ENCODE data around the gene ERI3. TPM values are rescaled to one million over a fixed set of nuclear protein-coding genes. Genes with fewer than 3 reads are reported as not detected.
A peak's percentile ranks its signal among the peaks of the same experiment; 100 is the strongest.

ERI3 gene
- total RNA-seq, 4 donors from 2014 or later: 27.0 to 35.1 (median 31.8) TPM

DNA sequence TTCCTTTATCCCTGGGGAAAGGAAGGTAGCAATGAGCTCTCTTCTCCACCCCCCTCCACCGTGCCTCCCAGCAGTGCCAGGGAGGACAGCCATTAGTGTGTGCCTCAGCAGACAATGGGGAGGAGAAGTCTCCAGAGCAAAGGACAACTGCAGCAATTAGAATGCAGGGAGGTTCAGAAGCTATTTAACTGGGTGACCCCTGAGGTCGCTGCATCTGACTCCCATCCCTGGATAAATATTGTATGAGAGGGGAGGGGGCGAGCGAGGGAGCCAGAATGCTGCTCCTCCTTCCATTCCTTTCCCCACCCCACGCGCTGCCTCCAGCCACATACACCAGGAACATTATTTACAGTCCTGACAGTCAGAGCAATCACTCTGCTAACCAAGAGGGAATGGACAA lies 59.0 kb downstream of the ERI3 start:
- H3K27ac ChIP-seq: no peak overlapping the region
- TF ChIP-seq POLR2A (IDR thresholded peaks at IDR 0.05): no peak
- TF ChIP-seq, protein P1, sequence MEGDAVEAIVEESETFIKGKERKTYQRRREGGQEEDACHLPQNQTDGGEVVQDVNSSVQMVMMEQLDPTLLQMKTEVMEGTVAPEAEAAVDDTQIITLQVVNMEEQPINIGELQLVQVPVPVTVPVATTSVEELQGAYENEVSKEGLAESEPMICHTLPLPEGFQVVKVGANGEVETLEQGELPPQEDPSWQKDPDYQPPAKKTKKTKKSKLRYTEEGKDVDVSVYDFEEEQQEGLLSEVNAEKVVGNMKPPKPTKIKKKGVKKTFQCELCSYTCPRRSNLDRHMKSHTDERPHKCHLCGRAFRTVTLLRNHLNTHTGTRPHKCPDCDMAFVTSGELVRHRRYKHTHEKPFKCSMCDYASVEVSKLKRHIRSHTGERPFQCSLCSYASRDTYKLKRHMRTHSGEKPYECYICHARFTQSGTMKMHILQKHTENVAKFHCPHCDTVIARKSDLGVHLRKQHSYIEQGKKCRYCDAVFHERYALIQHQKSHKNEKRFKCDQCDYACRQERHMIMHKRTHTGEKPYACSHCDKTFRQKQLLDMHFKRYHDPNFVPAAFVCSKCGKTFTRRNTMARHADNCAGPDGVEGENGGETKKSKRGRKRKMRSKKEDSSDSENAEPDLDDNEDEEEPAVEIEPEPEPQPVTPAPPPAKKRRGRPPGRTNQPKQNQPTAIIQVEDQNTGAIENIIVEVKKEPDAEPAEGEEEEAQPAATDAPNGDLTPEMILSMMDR (IDR thresholded peaks at IDR 0.05): no peak
- H3K36me3 ChIP-seq: peaks cover 5 to 98% (median 15%) of the 10 kb centered on the region in 3 donors
- WGBS, 2 donors: 93 to 95% methylated on average over 4 to 6 of the region's 6 CpGs
- H3K9me3 ChIP-seq: no peaks in the 10 kb centered on the region
- intact Hi-C loops (cut with DNase I): no loop called here
- H3K4me1 ChIP-seq: peaks cover 4 to 11% (median 7%) of the 10 kb centered on the region in 3 donors
- H3K4me3 ChIP-seq: no peak overlapping the region
- DNase-seq: no peak
- no peaks in the 10 kb centered on the region for H3K27me3 ChIP-seq

DNA sequence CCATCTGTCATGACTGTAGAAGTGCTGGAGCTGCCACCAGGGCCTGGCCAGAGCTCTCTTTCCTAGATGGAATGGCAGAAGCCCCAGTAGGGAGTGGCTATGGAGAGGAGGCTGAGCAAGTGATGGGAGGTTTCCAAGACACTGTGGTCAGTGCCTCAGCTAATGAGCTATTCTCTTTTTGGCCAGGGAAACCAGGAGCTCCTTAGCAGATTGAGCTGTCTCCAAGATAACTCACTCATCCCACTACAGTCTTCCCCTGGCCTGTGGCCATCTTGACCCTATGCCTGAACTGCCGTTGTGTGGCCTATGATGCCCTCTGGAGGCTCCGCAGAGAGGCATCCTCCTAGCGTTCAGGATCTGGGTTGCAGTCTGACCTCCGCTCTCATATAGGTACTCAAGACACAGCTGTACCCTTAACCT lies 60.5 kb downstream of the ERI3 start:
- Histone ChIP-seq H3K27ac (peak overlapping the region in 1 of 4 donors; percentile 13), H3K9me3 (no peaks in the 10 kb centered on the region), H3K36me3 (peaks cover 5 to 98% (median 15%) of the 10 kb centered on the region in 3 donors), H3K27me3 (no peaks in the 10 kb centered on the region), H3K4me1 (peaks cover 4 to 11% (median 7%) of the 10 kb centered on the region in 3 donors), H3K4me3 (no peak overlapping the region)
- intact Hi-C loops (cut with DNase I): no loop called here
- TF ChIP-seq POLR2A (IDR thresholded peaks at IDR 0.05): no peak
- TF ChIP-seq, protein P1 (IDR thresholded peaks at IDR 0.05): peak in 3 of 6 experiments; percentile 20 to 25 (median 20)
- DNase-seq: no peak
- WGBS, 2 donors: 54 to 59% methylated on average over 4 of the region's 4 CpGs

DNA sequence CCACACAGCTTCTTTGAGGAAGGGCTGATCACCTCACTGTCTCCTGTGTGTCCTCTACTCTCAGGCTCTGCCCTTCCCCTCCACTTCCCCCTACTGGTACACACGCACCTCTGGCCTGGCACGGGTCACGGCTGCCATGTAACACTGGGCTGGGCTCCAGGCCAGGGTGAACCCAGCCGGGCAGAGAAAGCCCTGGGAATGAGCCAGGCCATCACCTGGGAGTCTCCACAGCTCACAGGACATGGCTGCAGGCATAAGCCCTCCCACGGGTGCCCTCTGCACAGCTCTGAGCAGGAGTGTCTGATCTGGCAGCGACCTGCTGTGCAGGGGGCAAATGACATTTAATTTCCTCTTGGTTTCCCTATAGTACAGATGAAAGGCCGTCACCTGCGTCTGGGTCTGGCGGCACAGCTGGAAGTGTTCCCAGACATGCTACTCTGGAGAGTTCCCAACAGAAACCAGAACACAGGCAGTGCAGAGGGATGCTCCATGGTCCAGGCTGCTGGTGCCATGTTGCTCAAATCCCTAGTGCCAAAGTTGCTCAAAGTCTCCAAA lies 61.2 kb downstream of the ERI3 start:
- Histone ChIP-seq H3K9me3 (no peaks in the 10 kb centered on the region), H3K4me1 (peaks cover 4 to 11% (median 7%) of the 10 kb centered on the region in 3 donors), H3K27ac (peak overlapping the region in 2 of 4 donors; percentile 13 to 38), H3K4me3 (no peak overlapping the region), H3K36me3 (peaks cover 5 to 98% (median 15%) of the 10 kb centered on the region in 3 donors), H3K27me3 (no peaks in the 10 kb centered on the region)
- TF ChIP-seq, protein P1 (IDR thresholded peaks at IDR 0.05): no peak
- TF ChIP-seq POLR2A (IDR thresholded peaks at IDR 0.05): no peak
- WGBS, 2 donors: 51% methylated on average over 5 of the region's 9 CpGs; no CpG with 5 or more reads in 1 of the 2 donors
- no peak for DNase-seq
- intact Hi-C loops (cut with DNase I): no loop called here

DNA sequence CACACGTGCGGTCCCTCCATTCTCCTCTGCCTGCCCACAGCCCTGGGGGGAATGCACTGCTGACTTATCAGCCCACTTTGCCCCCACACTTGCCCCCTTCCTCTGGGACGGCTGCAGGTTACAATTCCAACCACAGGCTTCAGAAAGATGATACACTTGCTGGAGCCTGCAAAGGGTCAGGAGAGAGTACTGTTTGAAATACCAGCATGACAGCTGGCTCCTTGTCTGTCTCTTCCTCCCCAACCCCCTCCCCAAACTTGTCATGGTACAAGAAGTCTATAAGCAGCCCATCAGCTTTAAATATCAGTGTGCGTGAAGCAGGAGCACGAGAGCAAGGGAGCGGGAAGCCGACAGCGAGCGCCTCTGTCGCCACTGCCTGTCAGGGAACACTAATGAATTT lies 62.4 kb downstream of the ERI3 start:
- no peak for DNase-seq
- H3K27me3 ChIP-seq: no peaks in the 10 kb centered on the region
- intact Hi-C loops (cut with DNase I): no loop called here
- WGBS, 2 donors: 88 to 98% methylated on average over 9 of the region's 10 CpGs
- H3K4me3 ChIP-seq: no peak overlapping the region
- H3K27ac ChIP-seq: no peak overlapping the region
- no peak for TF ChIP-seq POLR2A (IDR thresholded peaks at IDR 0.05)
- TF ChIP-seq, protein P1 (IDR thresholded peaks at IDR 0.05): no peak
- peaks cover 5 to 98% (median 12%) of the 10 kb centered on the region in 3 donors for H3K36me3 ChIP-seq
- H3K4me1 ChIP-seq: peaks cover 4 to 11% (median 7%) of the 10 kb centered on the region in 3 donors
- no peaks in the 10 kb centered on the region for H3K9me3 ChIP-seq

DNA sequence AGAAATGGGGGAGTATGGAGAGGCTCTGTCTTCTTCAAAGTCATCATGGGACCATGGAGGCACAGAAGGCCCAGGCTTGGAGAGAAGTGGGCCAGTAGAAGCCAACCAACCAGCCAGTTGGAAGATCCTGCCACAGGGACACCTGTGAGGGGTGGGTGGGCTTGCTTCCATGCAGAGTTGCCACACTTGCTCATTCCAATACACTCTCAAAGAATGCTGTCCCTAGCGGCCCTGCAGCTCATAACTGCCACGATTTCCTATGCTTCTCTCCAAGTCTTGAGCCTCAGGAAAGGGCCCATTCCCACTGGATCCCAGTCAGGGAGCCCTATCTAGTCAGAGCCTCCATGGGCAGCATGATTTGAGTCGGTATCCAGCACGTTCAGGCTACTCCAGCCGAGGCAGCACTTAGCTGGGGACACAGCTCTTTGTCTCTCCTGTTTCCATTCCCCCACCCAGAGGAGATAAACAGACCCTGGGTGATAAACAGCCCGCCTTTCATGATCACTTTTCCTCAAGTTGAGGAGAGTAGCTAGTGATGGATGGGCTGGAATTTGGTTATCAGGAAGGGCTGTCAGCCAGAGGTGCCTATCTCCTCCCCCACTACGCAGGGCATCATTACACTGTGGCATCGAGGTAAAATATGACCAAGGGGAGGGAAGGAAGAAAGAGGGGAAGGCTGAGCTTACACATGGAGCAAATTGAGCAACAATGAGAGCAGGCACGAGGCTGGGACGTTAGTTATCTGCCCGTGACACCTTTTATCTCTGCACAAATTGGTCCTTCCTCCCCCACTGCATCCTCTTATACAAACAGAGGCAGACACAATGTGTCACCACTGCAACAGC lies 64.6 kb downstream of the ERI3 start:
- intact Hi-C loops (cut with DNase I): no loop called here

More for the DNA sequence above, 64.6 kb downstream of the ERI3 start:
- Histone ChIP-seq H3K4me1 (peaks cover 4 to 11% (median 7%) of the 10 kb centered on the region in 3 donors), H3K9me3 (no peaks in the 10 kb centered on the region), H3K27ac (no peak overlapping the region), H3K27me3 (no peaks in the 10 kb centered on the region), H3K4me3 (no peak overlapping the region), H3K36me3 (peaks cover 0 to 98% (median 0%) of the 10 kb centered on the region in 3 donors)
- DNase-seq: no peak
- TF ChIP-seq POLR2A (IDR thresholded peaks at IDR 0.05): no peak
- TF ChIP-seq, protein P1 (IDR thresholded peaks at IDR 0.05): no peak
- WGBS, 2 donors: 79 to 83% methylated on average over 8 to 10 of the region's 11 CpGs
